H1 (cell line): ENCODE measurements around the gene CNNM2. TPM values are rescaled to one million over a fixed set of nuclear protein-coding genes. Genes with fewer than 3 reads are reported as not detected.

Source experiments
- BCL11A ChIP-seq, 2 experiments: IDR thresholded peaks; one replicate each; pipeline ENCODE4 v1.6.1; 2011; ENCODE audit warnings: low read depth in 2 of 2, low read length in 2 of 2, mild to moderate bottlenecking in 2 of 2
- CHD1 ChIP-seq: IDR thresholded peaks from 2 replicates; pipeline ENCODE4 v1.6.1; 2012; ENCODE audit warnings: low read depth, low read length, improper control_type of control experiment
- CHD7 ChIP-seq: fragments of 300-600 bp; sonication (generic); IDR thresholded peaks from 2 replicates; pipeline ENCODE4 v1.7.1; 2012; ENCODE audit warnings: low read length, moderate library complexity, mild to moderate bottlenecking, inconsistent platforms; ENCODE audit not compliant: insufficient replicate concordance
- EGR1 ChIP-seq: IDR thresholded peaks from 2 replicates; pipeline ENCODE4 v1.6.1; 2011; ENCODE audit warnings: low read depth, low read length, borderline replicate concordance
- HDAC6 ChIP-seq: IDR thresholded peaks from one replicate; pipeline ENCODE4 v1.7.1; 2012; ENCODE audit warnings: low read depth, mild to moderate bottlenecking, inconsistent platforms, low read length, moderate library complexity
- MAFK ChIP-seq: IDR thresholded peaks from 2 replicates; pipeline ENCODE4 v1.6.1; 2012; ENCODE audit warnings: low read depth, mild to moderate bottlenecking, improper control_type of control experiment, low read length
- PHF8 ChIP-seq: fragments of 200-600 bp; sonication (generic); conservative IDR thresholded peaks from 2 replicates; pipeline ENCODE4 v1.7.1; 2012; ENCODE audit warnings: low read depth, mild to moderate bottlenecking, inconsistent platforms, low read length, moderate library complexity
- RFX5 ChIP-seq: IDR thresholded peaks from 2 replicates; pipeline ENCODE4 v1.6.1; 2011; ENCODE audit warnings: low read depth, low read length, improper control_type of control experiment, borderline replicate concordance
- SP2 ChIP-seq: IDR thresholded peaks from 2 replicates; pipeline ENCODE4 v1.6.1; 2012; ENCODE audit warnings: mild to moderate bottlenecking, low read length, inconsistent platforms
- SRF ChIP-seq: IDR thresholded peaks from 2 replicates; pipeline ENCODE4 v1.6.1; 2011; ENCODE audit warnings: mild to moderate bottlenecking, low read depth, low read length, moderate library complexity
- TAF7 ChIP-seq: optimal IDR thresholded peaks from 2 replicates; pipeline ENCODE3; 2011; ENCODE audit warnings: low read depth, mild to moderate bottlenecking, inconsistent platforms, low read length, moderate library complexity, borderline replicate concordance
- TEAD4 ChIP-seq: IDR thresholded peaks from 2 replicates; pipeline ENCODE4 v1.6.1; 2012; ENCODE audit warnings: low read depth, low read length, inconsistent platforms, mixed read lengths
- polyA plus RNA-seq, 7 experiments: library from polyadenylated mRNA; depleted of rRNA in 3 of 7; stranded (reverse) in 5 of 7; unstranded in 2 of 7; fragments of >200 nt in 5 of 7; fragments of 200-250 nt in 2 of 7; gene quantifications; 1 replicate in 5 of 7; 2 replicates in 1 of 7; 4 replicates in 1 of 7; pipeline versions ENCODE4 v1.2.1 to v1.2.3, GENCODE V29; 2011 to 2013; ENCODE audit warnings: missing spikeins in 2 of 7, mixed read lengths in 2 of 7
- total RNA-seq: library from RNA; stranded (reverse); fragmentation: NEBNext Ultra II Directional; extraction: Animal tissue kit (Norgen Biotek cat#: 25700); gene quantifications from 2 replicates; pipeline ENCODE4 v1.2.1, GENCODE V29; 2021

CNNM2 gene
- total and polyA plus RNA-seq, 2 of the 8 experiments (the other 6 are each of a cell fraction or from before 2014, with no cell fraction given), result 7.3 to 23.6 TPM

- TF ChIP-seq CHD7 (no peak), MAFK (no peak), BCL11A (IDR thresholded peaks at IDR 0.05; ENCODE audit: low read depth in 2 of 2, low read length in 2 of 2) (no peak), SRF (no peak), PHF8 (no peak), CHD1 (no peak), TEAD4 (no peak), RFX5 (no peak), TAF7 (no peak), EGR1 (no peak), HDAC6 (no peak), SP2 (no peak)
- TF ChIP-seq, all 59 proteins: peak for 0
Observed at GRCh38 chr10:103047381-103047780, 129.3 kb downstream of the CNNM2 start (continued).
